Esophagus squamous epithelium (tissue), 5 donors: ENCODE data around the gene AIFM1. TPM values are rescaled to one million over a fixed set of nuclear protein-coding genes. Genes with fewer than 3 reads are reported as not detected.
A peak's percentile ranks its signal among the peaks of the same experiment; 100 is the strongest.

Experiments
- DNase-seq: peaks from one replicate; lab custom pipeline; 2025; lab: John Stamatoyannopoulos, UW
- H3K27ac ChIP-seq, 4 donors: fragments of 200-600 bp; sonication (generic); one replicate each; pipeline ENCODE4 v1.5.1; 2016 to 2019; ENCODE audit warnings: mild to moderate bottlenecking in 1 of 4
- H3K27me3 ChIP-seq, 4 donors: fragments of 200-600 bp; sonication (generic); 1 replicate in 3 of 4; 2 replicates in 1 of 4; pipeline versions ENCODE4 v1.5.1 to v1.6.0; 2017 to 2021; ENCODE audit warnings: antibody characterized with exemption in 1 of 4
- H3K36me3 ChIP-seq, 3 donors: fragments of 200-600 bp; sonication (generic); one replicate each; pipeline ENCODE4 v1.5.1; 2016 to 2019
- H3K4me1 ChIP-seq, 3 donors: fragments of 200-600 bp; sonication (generic); one replicate each; pipeline ENCODE4 v1.5.1; 2017 to 2019
- H3K4me3 ChIP-seq, 4 donors: fragments of 200-600 bp; sonication (generic); 1 replicate in 3 of 4; 2 replicates in 1 of 4; pipeline ENCODE4 v1.5.1; 2016 to 2019; ENCODE audit warnings: mild to moderate bottlenecking in 2 of 4, moderate library complexity in 1 of 4
- H3K9me3 ChIP-seq, 3 donors: fragments of 200-600 bp; sonication (generic); one replicate each; pipeline ENCODE4 v1.5.1; 2016 to 2019
- POLR2A ChIP-seq, 4 donors: fragments of 450-650 bp; IDR thresholded peaks; one replicate each; pipeline ENCODE4 v1.6.1; 2017; ENCODE audit warnings: antibody characterized with exemption in 4 of 4, mild to moderate bottlenecking in 4 of 4, moderate library complexity in 3 of 4
- WGBS, 2 donors: methylation state at CpG; one replicate each; pipeline ENCODE4 v1.1.5; 2018; 5-methylcytosine and 5-hydroxymethylcytosine counted together
- intact Hi-C: fragments of 100-400 bp; cut with DNase I; formaldehyde crosslinking; loops from one replicate; pipeline ENCODE4 v1.15.0; 2022
- total RNA-seq, 4 donors: library from RNA; depleted of rRNA; stranded (reverse); fragments of >200 nt; gene quantifications; one replicate each; pipeline ENCODE4 v1.1.0, GENCODE V29; 2016
- TF ChIP-seq, protein P1 (sequence below), 6 experiments: fragments of 450-650 bp in 4 of 6; fragments of 200-600 bp in 2 of 6; sonication (generic) in 2 of 6; IDR thresholded peaks; one replicate each; pipeline ENCODE4 v1.5.1; 2016 to 2019; ENCODE audit warnings: antibody characterized with exemption in 6 of 6, mild to moderate bottlenecking in 4 of 6, moderate library complexity in 4 of 6
- donor health status: DM: yes; HTN: yes; CAD: no.

Gene AIFM1
- total RNA-seq, 4 donors from 2014 or later: 10.9 to 23.1 (median 17.0) TPM

DNA sequence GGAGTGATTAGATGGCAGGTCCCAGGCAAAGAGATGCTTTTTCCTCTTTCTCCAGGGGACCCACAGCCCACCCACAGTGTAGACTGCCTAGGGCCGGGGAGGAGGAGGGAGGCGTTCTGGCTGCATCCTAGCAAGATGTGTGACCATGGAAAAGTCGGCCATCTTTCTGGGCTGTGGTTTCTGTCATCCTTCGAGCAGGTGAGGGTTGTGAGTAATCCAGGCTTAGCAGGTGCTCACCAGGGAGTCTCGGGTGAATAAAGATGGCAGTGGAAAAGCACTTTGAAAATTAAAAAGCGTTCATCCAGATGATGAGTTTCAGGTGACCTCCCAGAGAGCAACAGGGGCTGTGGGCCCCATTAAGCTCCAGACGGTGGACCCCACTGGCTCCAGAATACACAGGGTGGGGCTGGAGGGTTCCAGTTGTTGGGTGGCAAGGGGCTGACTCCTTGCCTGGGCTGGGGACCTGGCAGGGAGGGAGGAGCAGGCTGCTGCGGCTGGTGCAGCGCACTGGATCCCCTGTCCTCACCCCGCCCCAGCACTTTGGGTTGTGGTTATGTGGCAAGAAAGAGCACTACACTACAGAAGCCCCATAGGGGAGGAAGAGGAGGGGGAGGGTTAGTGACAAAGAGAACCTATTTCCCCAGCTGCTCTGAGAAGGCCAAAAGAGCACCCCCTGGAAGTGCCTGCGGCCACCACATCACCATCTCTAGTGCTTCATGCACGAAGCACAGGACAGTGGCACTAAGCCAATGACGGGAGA lies 79.0 kb downstream of the AIFM1 start:
- intact Hi-C loops: no loop called here
- Histone ChIP-seq H3K27me3 (no peaks in the 10 kb centered on the region), H3K36me3 (no peaks in the 10 kb centered on the region), H3K4me3 (peak overlapping the region in 2 of 4 donors; percentile 9 to 19), H3K9me3 (no peaks in the 10 kb centered on the region), H3K27ac (peak overlapping the region; percentile 14 to 77 (median 59)), H3K4me1 (peaks cover 3 to 61% (median 4%) of the 10 kb centered on the region in 3 donors)
- 59 to 66% methylated on average over 6 to 10 of the region's 13 CpGs for WGBS, 2 donors
- DNase-seq: peak; percentile 10
- TF ChIP-seq, protein P1, sequence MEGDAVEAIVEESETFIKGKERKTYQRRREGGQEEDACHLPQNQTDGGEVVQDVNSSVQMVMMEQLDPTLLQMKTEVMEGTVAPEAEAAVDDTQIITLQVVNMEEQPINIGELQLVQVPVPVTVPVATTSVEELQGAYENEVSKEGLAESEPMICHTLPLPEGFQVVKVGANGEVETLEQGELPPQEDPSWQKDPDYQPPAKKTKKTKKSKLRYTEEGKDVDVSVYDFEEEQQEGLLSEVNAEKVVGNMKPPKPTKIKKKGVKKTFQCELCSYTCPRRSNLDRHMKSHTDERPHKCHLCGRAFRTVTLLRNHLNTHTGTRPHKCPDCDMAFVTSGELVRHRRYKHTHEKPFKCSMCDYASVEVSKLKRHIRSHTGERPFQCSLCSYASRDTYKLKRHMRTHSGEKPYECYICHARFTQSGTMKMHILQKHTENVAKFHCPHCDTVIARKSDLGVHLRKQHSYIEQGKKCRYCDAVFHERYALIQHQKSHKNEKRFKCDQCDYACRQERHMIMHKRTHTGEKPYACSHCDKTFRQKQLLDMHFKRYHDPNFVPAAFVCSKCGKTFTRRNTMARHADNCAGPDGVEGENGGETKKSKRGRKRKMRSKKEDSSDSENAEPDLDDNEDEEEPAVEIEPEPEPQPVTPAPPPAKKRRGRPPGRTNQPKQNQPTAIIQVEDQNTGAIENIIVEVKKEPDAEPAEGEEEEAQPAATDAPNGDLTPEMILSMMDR (IDR thresholded peaks at IDR 0.05): no peak
- TF ChIP-seq POLR2A (IDR thresholded peaks at IDR 0.05): no peak

DNA sequence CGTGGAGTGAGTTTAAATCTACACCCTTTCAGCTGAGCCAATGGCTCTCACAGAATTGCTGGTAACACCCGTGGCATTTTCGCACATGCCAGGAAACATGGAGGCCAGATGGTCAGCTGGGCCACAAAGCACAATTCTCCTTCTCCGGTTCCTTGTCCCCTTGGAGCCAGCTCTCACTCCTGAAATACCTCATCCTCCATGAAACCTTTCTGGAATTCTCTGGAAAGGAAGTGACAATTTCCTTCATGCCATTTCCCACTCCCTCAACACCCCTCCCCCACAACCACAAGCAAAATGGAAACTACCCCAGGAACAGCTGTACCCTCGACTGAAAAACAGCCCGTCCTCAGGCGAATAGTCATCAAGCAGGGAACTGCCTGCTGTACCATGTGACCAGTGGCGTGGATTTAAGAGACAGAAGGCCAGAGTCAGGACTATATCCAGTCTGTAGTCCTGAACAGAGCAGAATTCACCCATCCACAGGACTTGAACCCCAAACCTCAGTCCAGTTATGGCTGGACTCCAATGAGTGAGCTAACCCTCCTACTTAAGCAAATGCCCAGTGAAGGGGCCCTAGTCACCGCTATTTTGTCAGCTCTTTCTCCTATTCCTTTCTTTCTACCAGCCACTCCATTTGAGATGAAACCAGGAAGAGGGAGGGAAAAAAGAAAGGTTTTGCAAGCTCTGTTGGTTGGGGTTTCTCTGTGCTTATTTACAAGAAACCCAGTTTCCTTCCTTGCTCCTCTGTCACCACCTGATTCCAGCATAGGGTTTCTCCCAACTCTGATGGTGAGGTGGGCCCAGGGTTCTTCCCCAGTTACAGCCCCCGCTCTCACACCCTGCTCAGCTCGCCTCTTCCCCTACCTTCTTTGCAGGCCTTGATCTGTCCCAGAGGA lies 79.8 kb downstream of the AIFM1 start:
- DNase-seq: no peak
- peak overlapping the region in 2 of 4 donors; percentile 9 to 19 for H3K4me3 ChIP-seq
- 56 to 72% methylated on average over 4 to 11 of the region's 11 CpGs for WGBS, 2 donors
- H3K9me3 ChIP-seq: no peaks in the 10 kb centered on the region
- TF ChIP-seq, protein P1 (IDR thresholded peaks at IDR 0.05): no peak
- no peak for TF ChIP-seq POLR2A (IDR thresholded peaks at IDR 0.05)
- no peaks in the 10 kb centered on the region for H3K36me3 ChIP-seq
- H3K4me1 ChIP-seq: peaks cover 4 to 69% (median 5%) of the 10 kb centered on the region in 3 donors
- peak overlapping the region; percentile 14 to 77 (median 59) for H3K27ac ChIP-seq
- intact Hi-C loops: no loop called here
- H3K27me3 ChIP-seq: no peaks in the 10 kb centered on the region

DNA sequence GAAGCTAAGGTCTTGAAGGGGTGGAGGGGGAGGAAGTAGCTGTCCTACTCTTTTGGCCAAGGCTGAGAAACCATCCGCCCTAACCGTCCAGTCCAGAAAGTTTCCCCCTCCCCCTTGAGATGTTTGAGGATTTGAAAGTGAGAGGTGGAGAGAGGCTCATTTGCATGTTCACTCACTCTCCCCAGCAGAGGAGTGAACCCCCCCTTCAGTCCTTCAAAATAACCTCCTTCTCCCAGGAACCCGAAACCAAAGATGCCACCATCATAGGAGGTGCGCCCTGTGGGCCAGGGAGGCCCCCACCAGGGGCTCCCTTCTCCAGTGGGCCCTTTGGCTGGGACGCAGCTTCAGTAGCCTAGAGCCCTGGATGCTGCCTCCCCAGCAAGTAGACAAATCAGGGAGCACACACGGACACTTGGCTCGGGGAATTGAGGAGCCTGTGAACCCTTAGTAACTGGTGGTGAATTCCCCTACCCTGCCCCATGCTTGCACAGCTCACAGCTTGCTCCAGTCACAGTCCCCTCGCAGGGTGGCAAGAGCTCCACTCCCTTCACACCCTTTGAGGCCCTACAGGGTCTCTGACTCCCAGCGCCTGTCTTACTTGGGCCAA lies 80.9 kb downstream of the AIFM1 start:
- intact Hi-C loops: loop anchor here (5.0 kb wide), 1 partner anchor 108 kb away; no protein-coding TSS in a partner anchor
- peaks cover 4 to 74% (median 5%) of the 10 kb centered on the region in 3 donors for H3K4me1 ChIP-seq
- TF ChIP-seq, protein P1 (IDR thresholded peaks at IDR 0.05): no peak
- TF ChIP-seq POLR2A (IDR thresholded peaks at IDR 0.05): no peak
- H3K9me3 ChIP-seq: no peaks in the 10 kb centered on the region
- H3K4me3 ChIP-seq: peak overlapping the region in 1 of 4 donors; percentile 16
- H3K27ac ChIP-seq: peak overlapping the region in 3 of 4 donors; percentile 28 to 77 (median 63)
- no peak for DNase-seq
- no peaks in the 10 kb centered on the region for H3K36me3 ChIP-seq
- H3K27me3 ChIP-seq: no peaks in the 10 kb centered on the region
- WGBS, 2 donors: 46% methylated on average over 6 of the region's 9 CpGs; no CpG with 5 or more reads in 1 of the 2 donors

DNA sequence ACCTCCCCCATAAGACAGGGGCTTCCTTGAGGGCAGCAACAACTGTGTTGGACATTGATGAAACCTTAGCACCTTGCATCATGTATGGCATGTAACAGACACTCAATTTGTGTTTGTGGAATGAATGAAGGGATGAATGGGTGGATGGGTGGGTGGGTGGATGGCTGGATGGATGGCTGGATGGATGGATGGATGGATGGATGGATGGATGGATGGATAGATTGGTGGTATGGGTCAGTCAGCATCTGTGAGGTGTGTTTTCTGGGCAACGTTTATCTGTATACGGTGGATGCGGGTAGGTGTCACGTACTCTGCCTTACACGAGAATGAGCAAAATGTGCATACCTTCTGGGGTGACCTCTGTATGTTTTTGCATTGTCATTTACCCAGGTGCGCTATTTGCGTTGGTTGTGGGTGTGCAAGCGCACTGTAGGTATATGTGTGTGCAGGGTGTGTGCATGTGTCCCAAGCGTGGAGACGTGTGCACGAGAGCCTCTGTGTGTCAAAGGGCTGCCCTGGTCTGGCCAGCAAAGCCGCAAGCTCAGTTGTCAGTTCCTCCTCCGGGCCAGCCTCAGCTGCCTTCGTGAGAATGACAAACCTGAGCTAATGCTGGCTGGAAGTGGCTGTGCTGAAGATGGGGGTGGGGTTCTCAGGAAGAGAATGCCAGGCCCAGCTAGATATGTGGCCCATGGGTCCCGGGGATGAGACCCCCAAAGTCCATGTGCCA lies 81.8 kb downstream of the AIFM1 start:
- no peaks in the 10 kb centered on the region for H3K27me3 ChIP-seq
- TF ChIP-seq, protein P1 (IDR thresholded peaks at IDR 0.05): no peak
- no peak for TF ChIP-seq POLR2A (IDR thresholded peaks at IDR 0.05)
- H3K4me1 ChIP-seq: peaks cover 4 to 74% (median 5%) of the 10 kb centered on the region in 3 donors
- no peak for DNase-seq
- peak overlapping the region in 3 of 4 donors; percentile 28 to 77 (median 69) for H3K27ac ChIP-seq
- H3K9me3 ChIP-seq: no peaks in the 10 kb centered on the region
- intact Hi-C loops: loop anchor here (5.0 kb wide), 1 partner anchor 108 kb away; no protein-coding TSS in a partner anchor
- H3K36me3 ChIP-seq: no peaks in the 10 kb centered on the region
- no peak overlapping the region for H3K4me3 ChIP-seq
- WGBS, 2 donors: 75 to 77% methylated on average over 10 to 14 of the region's 15 CpGs
